WTC11 (cell line): ENCODE measurements around the gene HES3.

Experiments
- CTCF ChIP-seq: fragments of 200-600 bp; IDR thresholded peaks from 2 replicates; pipeline ENCODE4 v1.8.0; 2022; ENCODE audit warnings: antibody characterized with exemption
- ETV6 ChIP-seq: sonication (generic); formaldehyde crosslinking; IDR thresholded peaks from 2 replicates; pipeline ENCODE4 v1.8.1; 2022; ENCODE audit warnings: mild to moderate bottlenecking, missing genetic modification reagents
- IRF2 ChIP-seq: sonication (generic); formaldehyde crosslinking; IDR thresholded peaks from 2 replicates; pipeline ENCODE4 v1.8.0; 2022; ENCODE audit warnings: low read depth, missing genetic modification reagents, borderline replicate concordance
- JUN ChIP-seq: sonication (generic); formaldehyde crosslinking; IDR thresholded peaks from 2 replicates; pipeline ENCODE4 v1.8.0; 2023; ENCODE audit warnings: mild to moderate bottlenecking, missing genetic modification reagents
- ZNF121 ChIP-seq: sonication (generic); formaldehyde crosslinking; IDR thresholded peaks from 2 replicates; pipeline ENCODE4 v1.8.0; 2023; ENCODE audit warnings: missing genetic modification reagents
- ZNF138 ChIP-seq: sonication (generic); formaldehyde crosslinking; conservative IDR thresholded peaks from 2 replicates; pipeline ENCODE4 v1.8.1; 2022; ENCODE audit warnings: mild to moderate bottlenecking, moderate library complexity, missing genetic modification reagents
- TF ChIP-seq, protein P1 (sequence below): sonication (generic); formaldehyde crosslinking; IDR thresholded peaks from 2 replicates; pipeline ENCODE4 v1.8.0; 2022; ENCODE audit warnings: mild to moderate bottlenecking, missing genetic modification reagents
- TF ChIP-seq, protein P2 (sequence below): sonication (generic); formaldehyde crosslinking; IDR thresholded peaks from 2 replicates; pipeline ENCODE4 v1.8.0; 2022; ENCODE audit warnings: mild to moderate bottlenecking, missing genetic modification reagents

DNA sequence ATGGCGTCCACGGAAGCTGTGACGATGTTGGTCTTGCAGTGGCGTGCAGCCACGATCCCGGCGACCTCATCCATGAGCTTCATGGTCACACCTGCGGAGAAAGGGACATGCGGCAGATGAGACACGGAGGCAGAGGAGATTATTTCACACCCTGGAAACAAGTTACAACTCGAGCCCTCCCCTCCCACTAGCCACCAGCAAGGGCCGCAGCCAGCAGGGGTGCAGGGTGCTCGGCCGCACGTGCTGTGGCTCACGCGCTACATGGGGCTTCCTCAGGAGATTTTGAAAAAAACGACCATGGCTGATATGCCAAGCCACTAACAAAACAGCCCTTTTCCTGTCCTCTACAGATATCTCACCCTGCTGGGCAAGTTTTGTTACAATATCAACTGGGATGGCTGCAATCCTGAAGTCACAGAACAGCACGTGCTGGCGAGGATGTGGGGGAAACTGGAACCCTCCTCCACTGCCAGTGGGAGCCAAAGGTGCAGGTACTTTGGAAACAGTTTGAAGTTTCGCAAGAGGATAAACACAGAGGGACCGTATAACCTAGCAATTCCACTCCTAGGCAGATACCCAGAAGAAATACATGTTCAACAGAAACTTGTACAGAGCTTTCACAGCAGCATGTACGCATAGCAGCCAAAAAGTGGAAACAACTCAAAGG, 51.0 kb downstream of the HES3 start:
- TF ChIP-seq ZNF121 (CRISPR knock-in tag) = no peak
- TF ChIP-seq, protein P1, sequence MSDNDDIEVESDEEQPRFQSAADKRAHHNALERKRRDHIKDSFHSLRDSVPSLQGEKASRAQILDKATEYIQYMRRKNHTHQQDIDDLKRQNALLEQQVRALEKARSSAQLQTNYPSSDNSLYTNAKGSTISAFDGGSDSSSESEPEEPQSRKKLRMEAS (CRISPR knock-in tag) = no peak
- TF ChIP-seq IRF2 = no peak
- TF ChIP-seq CTCF = no peak
- TF ChIP-seq, protein P2, sequence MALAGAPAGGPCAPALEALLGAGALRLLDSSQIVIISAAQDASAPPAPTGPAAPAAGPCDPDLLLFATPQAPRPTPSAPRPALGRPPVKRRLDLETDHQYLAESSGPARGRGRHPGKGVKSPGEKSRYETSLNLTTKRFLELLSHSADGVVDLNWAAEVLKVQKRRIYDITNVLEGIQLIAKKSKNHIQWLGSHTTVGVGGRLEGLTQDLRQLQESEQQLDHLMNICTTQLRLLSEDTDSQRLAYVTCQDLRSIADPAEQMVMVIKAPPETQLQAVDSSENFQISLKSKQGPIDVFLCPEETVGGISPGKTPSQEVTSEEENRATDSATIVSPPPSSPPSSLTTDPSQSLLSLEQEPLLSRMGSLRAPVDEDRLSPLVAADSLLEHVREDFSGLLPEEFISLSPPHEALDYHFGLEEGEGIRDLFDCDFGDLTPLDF = no peak
- no peak for TF ChIP-seq ETV6 (CRISPR knock-in tag)
- no peak for TF ChIP-seq JUN (CRISPR knock-in tag)
- no peak for TF ChIP-seq ZNF138
